Loucy (cell line): ENCODE data around the gene KRTAP12-4.

ENCODE experiments used
- H2AFZ ChIP-seq: fragments of 200-600 bp; sonication (generic); 2 replicates; pipeline ENCODE4 v1.6.0; 2016; ENCODE audit warnings: antibody characterized with exemption, mild to moderate bottlenecking, low read length, moderate library complexity
- H3F3A ChIP-seq: fragments of 200-600 bp; 2 replicates; pipeline ENCODE4 v1.6.0; 2016; ENCODE audit warnings: antibody characterized with exemption, low read depth, mild to moderate bottlenecking
- H3K27me3 ChIP-seq: fragments of 200-600 bp; sonication (generic); 2 replicates; pipeline ENCODE4 v1.6.1; 2014; ENCODE audit warnings: low read length, mild to moderate bottlenecking; ENCODE audit not compliant: insufficient read depth, poor library complexity, severe bottlenecking
- H3K36me3 ChIP-seq: fragments of 200-600 bp; sonication (generic); 2 replicates; pipeline ENCODE4 v1.6.1; 2016; ENCODE audit warnings: low read length; ENCODE audit not compliant: insufficient read depth
- H3K4me1 ChIP-seq: fragments of 200-600 bp; sonication (generic); 2 replicates; pipeline ENCODE4 v1.5.1; 2014; ENCODE audit warnings: low read length, mild to moderate bottlenecking; ENCODE audit not compliant: insufficient read depth, poor library complexity, severe bottlenecking
- H3K4me2 ChIP-seq: fragments of 200-600 bp; sonication (generic); 2 replicates; pipeline ENCODE4 v1.6.0; 2014; ENCODE audit warnings: antibody characterized with exemption, low read length, low read depth, mild to moderate bottlenecking; ENCODE audit not compliant: poor library complexity, severe bottlenecking
- H3K4me3 ChIP-seq: fragments of 200-600 bp; sonication (generic); 2 replicates; pipeline ENCODE4 v1.5.1; 2014; ENCODE audit warnings: low read length, mild to moderate bottlenecking, mixed read lengths; ENCODE audit not compliant: poor library complexity, severe bottlenecking
- H3K79me2 ChIP-seq: fragments of 200-600 bp; sonication (generic); 2 replicates; pipeline ENCODE4 v1.6.1; 2014; ENCODE audit warnings: low read length; ENCODE audit not compliant: insufficient read depth
- H3K9ac ChIP-seq: fragments of 200-600 bp; sonication (generic); 2 replicates; pipeline ENCODE4 v1.6.0; 2014; ENCODE audit warnings: mild to moderate bottlenecking, low read depth, low read length, moderate library complexity; ENCODE audit not compliant: poor library complexity, severe bottlenecking
- H3K9me2 ChIP-seq: fragments of 200-600 bp; sonication (generic); replicated peaks from 2 replicates; pipeline ENCODE4 v1.6.1; 2016; ENCODE audit warnings: low read depth, low read length, mixed read lengths
- H3K9me3 ChIP-seq: fragments of 200-600 bp; sonication (generic); 2 replicates; pipeline ENCODE4 v1.6.1; 2014; ENCODE audit warnings: mild to moderate bottlenecking, antibody characterized with exemption, low read length, low read depth; ENCODE audit not compliant: insufficient read depth
- H4K20me1 ChIP-seq: fragments of 200-600 bp; sonication (generic); 2 replicates; pipeline ENCODE4 v1.6.0; 2014; ENCODE audit warnings: antibody characterized with exemption, low read length, mild to moderate bottlenecking; ENCODE audit not compliant: insufficient read depth, poor library complexity, severe bottlenecking
- CTCF ChIP-seq: fragments of 200-600 bp; sonication (generic); conservative IDR thresholded peaks from 2 replicates; pipeline ENCODE4 v1.5.1; 2014; ENCODE audit warnings: mild to moderate bottlenecking, antibody characterized with exemption, low read length
- EZH2phosphoT487 ChIP-seq: fragments of 200-600 bp; IDR thresholded peaks from 2 replicates; pipeline ENCODE4 v1.6.1; 2018; ENCODE audit warnings: antibody characterized with exemption, mild to moderate bottlenecking, moderate library complexity, borderline replicate concordance

KRTAP12-4 gene

GRCh38 chr21:44626262-44626661 lies 28.2 kb downstream of the KRTAP12-4 start:
- H3K79me2 ChIP-seq, result no peaks in the 10 kb centered on the region
- H3K36me3 ChIP-seq, result no peaks in the 10 kb centered on the region
- H2AFZ ChIP-seq, result no peak overlapping the region
- no peaks in the 10 kb centered on the region for H3K4me1 ChIP-seq
- peaks cover 19% of the 10 kb centered on the region; the same call in 1 of the 2 replicates for H3K9me3 ChIP-seq
- no peaks in the 10 kb centered on the region for H3F3A ChIP-seq
- TF ChIP-seq CTCF (no peak), EZH2phosphoT487 (no peak)
- H3K9me2 ChIP-seq, result no peaks in the 10 kb centered on the region
- H3K4me2 ChIP-seq, result no peak overlapping the region
- H3K27me3 ChIP-seq, result no peaks in the 10 kb centered on the region
- no peak overlapping the region for H3K4me3 ChIP-seq
- H3K9ac ChIP-seq, result no peak overlapping the region
- H4K20me1 ChIP-seq, result no peaks in the 10 kb centered on the region

DNA sequence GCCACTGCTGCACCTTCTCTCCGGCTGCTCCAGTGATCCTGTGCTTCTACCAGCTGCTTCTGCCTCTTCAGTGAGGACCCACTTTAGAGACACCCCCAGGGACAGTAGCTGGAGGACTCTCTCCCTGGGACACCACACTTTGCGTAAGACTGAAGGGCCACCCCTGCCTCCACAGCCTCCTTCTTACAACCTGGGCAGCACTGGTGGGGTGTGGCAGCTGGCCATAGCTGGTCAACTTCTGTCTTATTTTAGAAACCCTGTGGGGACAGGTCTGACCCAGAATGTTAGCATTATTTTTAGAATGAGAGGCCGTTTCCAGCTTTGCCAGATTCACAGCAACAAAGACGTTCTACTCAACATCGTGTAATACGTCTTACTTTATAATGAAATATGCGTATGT lies 28.7 kb downstream of the KRTAP12-4 start:
- Histone ChIP-seq H3K79me2 (no peaks in the 10 kb centered on the region), H2AFZ (no peak overlapping the region), H3K4me1 (no peaks in the 10 kb centered on the region), H3F3A (no peaks in the 10 kb centered on the region), H3K9me3 (peaks cover 17% of the 10 kb centered on the region; the same call in 1 of the 2 replicates), H3K27me3 (no peaks in the 10 kb centered on the region), H3K9ac (no peak overlapping the region), H3K36me3 (no peaks in the 10 kb centered on the region), H3K9me2 (no peaks in the 10 kb centered on the region), H4K20me1 (no peaks in the 10 kb centered on the region), H3K4me3 (no peak overlapping the region), H3K4me2 (no peak overlapping the region)
- no peak for TF ChIP-seq EZH2phosphoT487
- no peak for TF ChIP-seq CTCF

- Histone ChIP-seq H3K27me3 (no peaks in the 10 kb centered on the region), H3K4me3 (no peak overlapping the region), H3K9me2 (no peaks in the 10 kb centered on the region), H3K9ac (no peak overlapping the region), H3K4me1 (no peaks in the 10 kb centered on the region), H2AFZ (no peak overlapping the region), H3K9me3 (peaks cover 12% of the 10 kb centered on the region; the same call in 1 of the 2 replicates), H3K4me2 (no peak overlapping the region), H3F3A (no peaks in the 10 kb centered on the region), H4K20me1 (no peaks in the 10 kb centered on the region), H3K36me3 (no peaks in the 10 kb centered on the region), H3K79me2 (no peaks in the 10 kb centered on the region)
- no peak for TF ChIP-seq EZH2phosphoT487
These were observed 30.9 kb downstream of the KRTAP12-4 start for GRCh38 chr21:44623575-44623974.

- Histone ChIP-seq H3K4me2 (no peak overlapping the region), H3K9me3 (peaks cover 12% of the 10 kb centered on the region; the same call in 1 of the 2 replicates), H3K36me3 (no peaks in the 10 kb centered on the region), H2AFZ (no peak overlapping the region), H4K20me1 (no peaks in the 10 kb centered on the region), H3K4me1 (no peaks in the 10 kb centered on the region), H3K79me2 (no peaks in the 10 kb centered on the region), H3K9me2 (no peaks in the 10 kb centered on the region), H3F3A (no peaks in the 10 kb centered on the region), H3K4me3 (no peak overlapping the region), H3K9ac (no peak overlapping the region), H3K27me3 (no peaks in the 10 kb centered on the region)
- TF ChIP-seq EZH2phosphoT487 (no peak), CTCF (no peak)
These were observed 34.6 kb downstream of the KRTAP12-4 start for GRCh38 chr21:44619886-44620285.
